IMR-90 (cell line): ENCODE results near the gene ZNF362. TPM values are rescaled to one million over a fixed set of nuclear protein-coding genes. Genes with fewer than 3 reads are reported as not detected.

Experiments
- ATAC-seq: fragments of 200-7000 bp; cut with Tn5 transposase; 2 replicates; pipeline ENCODE4 v1.9.1; 2020; ENCODE audit warnings: low read depth, mild to moderate bottlenecking, moderate library complexity
- BruUV-seq: library from RNA; stranded (reverse); fragments of 400-500 nt; replicated peaks from 2 replicates; lab custom pipeline; 2021; lab: Mats Ljungman, UMichigan
- CTCF ChIA-PET: fragments of 300-600 bp; formaldehyde crosslinking; extraction: SDS; loops from one replicate; lab custom pipeline; 2021; ENCODE audit warnings: antibody characterized with exemption; lab: Yijun Ruan, JAX
- POLR2A ChIA-PET: fragments of 300-600 bp; sonication (Branson Sonifier 250); formaldehyde crosslinking; loops from one replicate; lab custom pipeline; 2022; ENCODE audit warnings: antibody characterized with exemption; ENCODE audit not compliant: unreplicated experiment; lab: Charles Lee
- DNase-seq: peaks from one replicate; pipeline ENCODE4 v3.0.0; 2013
- H2AFZ ChIP-seq: replicated peaks from 2 replicates; pipeline ENCODE3; 2013; ENCODE audit warnings: low read length, mild to moderate bottlenecking; ENCODE audit not compliant: poor library complexity
- H2AK5ac ChIP-seq: 2 replicates; pipeline ENCODE4 v1.6.1; 2013; ENCODE audit warnings: low read depth, low read length, inconsistent platforms
- H2AK9ac ChIP-seq: replicated peaks from 2 replicates; pipeline ENCODE3; 2013; ENCODE audit warnings: mild to moderate bottlenecking, low read depth, low read length, moderate library complexity; ENCODE audit not compliant: poor library complexity
- H2BK120ac ChIP-seq: 2 replicates; pipeline ENCODE4 v1.6.1; 2013; ENCODE audit warnings: low read depth, low read length, inconsistent platforms
- H2BK15ac ChIP-seq: 3 replicates; pipeline ENCODE4 v1.6.1; 2013; ENCODE audit warnings: low read depth, low read length, inconsistent platforms
- H2BK20ac ChIP-seq: 2 replicates; pipeline ENCODE4 v1.6.1; 2013; ENCODE audit warnings: low read depth, mild to moderate bottlenecking, inconsistent platforms, low read length, moderate library complexity
- H2BK5ac ChIP-seq: 2 replicates; pipeline ENCODE4 v1.6.1; 2013; ENCODE audit warnings: mild to moderate bottlenecking, low read depth, low read length, inconsistent platforms; ENCODE audit not compliant: poor library complexity, severe bottlenecking
- H3K14ac ChIP-seq: replicated peaks from 2 replicates; pipeline ENCODE4 v1.6.1; 2013; ENCODE audit warnings: low read depth, low read length, inconsistent platforms
- H3K18ac ChIP-seq: 2 replicates; pipeline ENCODE4 v1.6.1; 2013; ENCODE audit warnings: low read depth, low read length, control low read depth
- H3K23ac ChIP-seq: 2 replicates; pipeline ENCODE4 v1.6.1; 2013; ENCODE audit warnings: low read depth, low read length, inconsistent platforms
- H3K27ac ChIP-seq: 2 replicates; pipeline ENCODE4 v1.5.1; 2013; ENCODE audit warnings: mild to moderate bottlenecking, control low read depth, low read length; ENCODE audit not compliant: insufficient read depth
- H3K27me3 ChIP-seq: 2 replicates; pipeline ENCODE4 v1.6.1; 2013; ENCODE audit warnings: low read length; ENCODE audit not compliant: control insufficient read depth, insufficient read depth
- H3K36me3 ChIP-seq: 2 replicates; pipeline ENCODE4 v1.6.1; 2013; ENCODE audit warnings: low read length, mixed read lengths; ENCODE audit not compliant: control insufficient read depth, insufficient read depth
- H3K4ac ChIP-seq: 2 replicates; pipeline ENCODE4 v1.6.1; 2013; ENCODE audit warnings: low read depth, low read length, inconsistent platforms
- H3K4me1 ChIP-seq: 2 replicates; pipeline ENCODE4 v1.6.1; 2013; ENCODE audit warnings: low read length, mixed read lengths; ENCODE audit not compliant: control insufficient read depth, insufficient read depth
- H3K4me2 ChIP-seq: 2 replicates; pipeline ENCODE4 v1.6.1; 2013; ENCODE audit warnings: low read depth, mild to moderate bottlenecking, control low read depth, low read length, moderate library complexity
- H3K4me3 ChIP-seq: 2 replicates; pipeline ENCODE4 v1.5.1; 2013; ENCODE audit warnings: low read depth, mild to moderate bottlenecking, control low read depth, low read length, moderate library complexity; ENCODE audit not compliant: insufficient read depth
- H3K56ac ChIP-seq: 2 replicates; pipeline ENCODE4 v1.6.1; 2013; ENCODE audit warnings: low read length, inconsistent platforms; ENCODE audit not compliant: insufficient read depth; ENCODE audit errors: extremely low read depth
- H3K79me1 ChIP-seq, 2 experiments: 2 replicates each; pipeline ENCODE4 v1.6.1; 2013; ENCODE audit warnings: low read length in 2 of 2, inconsistent platforms in 1 of 2, low read depth in 1 of 2
- H3K9ac ChIP-seq: 2 replicates; pipeline ENCODE4 v1.6.1; 2013; ENCODE audit warnings: low read depth, low read length, control low read depth
- H3K9me1 ChIP-seq: 2 replicates; pipeline ENCODE4 v1.6.1; 2013; ENCODE audit warnings: low read length, inconsistent platforms; ENCODE audit not compliant: insufficient read depth
- H3K9me3 ChIP-seq: 2 replicates; pipeline ENCODE4 v1.6.1; 2013; ENCODE audit warnings: low read length; ENCODE audit not compliant: control insufficient read depth, insufficient read depth
- H4K20me1 ChIP-seq: 2 replicates; pipeline ENCODE4 v1.6.1; 2013; ENCODE audit warnings: low read length, inconsistent platforms; ENCODE audit not compliant: insufficient read depth
- H4K5ac ChIP-seq: 2 replicates; pipeline ENCODE4 v1.6.1; 2013; ENCODE audit warnings: mild to moderate bottlenecking, low read depth, low read length, control low read depth
- H4K8ac ChIP-seq, 2 experiments: 2 replicates each; pipeline ENCODE4 v1.6.1; 2013; ENCODE audit warnings: low read depth in 2 of 2, low read length in 2 of 2, control low read depth in 1 of 2, inconsistent platforms in 1 of 2
- H4K91ac ChIP-seq: 2 replicates; pipeline ENCODE4 v1.6.1; 2013; ENCODE audit warnings: low read depth, low read length, inconsistent platforms; ENCODE audit not compliant: insufficient read depth
- CEBPB ChIP-seq: IDR thresholded peaks from 2 replicates; pipeline ENCODE4 v1.6.1; 2012; ENCODE audit warnings: low read depth, low read length, improper control_type of control experiment
- CHD1 ChIP-seq: IDR thresholded peaks from 2 replicates; pipeline ENCODE4 v1.6.1; 2012; ENCODE audit warnings: low read depth, low read length, improper control_type of control experiment
- MXI1 ChIP-seq: IDR thresholded peaks from 2 replicates; pipeline ENCODE4 v1.6.1; 2012; ENCODE audit warnings: low read depth, mild to moderate bottlenecking, low read length, moderate library complexity, borderline replicate concordance
- NFE2L2 ChIP-seq: fragments of 150-350 bp; IDR thresholded peaks from 2 replicates; pipeline ENCODE4 v1.6.1; 2016; ENCODE audit warnings: low read depth, mild to moderate bottlenecking, low read length
- POLR2A ChIP-seq: IDR thresholded peaks from 2 replicates; pipeline ENCODE4 v1.6.1; 2012; ENCODE audit warnings: mild to moderate bottlenecking, low read depth, low read length
- SMC3 ChIP-seq: fragments of 150-350 bp; IDR thresholded peaks from 2 replicates; pipeline ENCODE4 v1.6.1; 2016; ENCODE audit warnings: low read depth, mild to moderate bottlenecking, antibody characterized with exemption, low read length, moderate library complexity
- WGBS, 2 experiments: methylation state at CpG; one replicate each; pipeline versions ENCODE4 v1.1.5 to v1.1.7; 2013; ENCODE audit warnings: missing lambda C conversion rate in 2 of 2; ENCODE audit not compliant: insufficient read length in 1 of 2; ENCODE audit errors: extremely low coverage in 2 of 2; 5-methylcytosine and 5-hydroxymethylcytosine counted together
- dilution Hi-C: fragments of 300-500 bp; cut with HindIII; formaldehyde crosslinking; loops from one replicate; pipeline ENCODE4 v1.14.3; 2018; ENCODE audit warnings: low sequenced_read_pairs; ENCODE audit not compliant: unreplicated experiment
- in situ Hi-C: fragments of 300-500 bp; cut with MboI; formaldehyde crosslinking; loops from 3 replicates; pipeline ENCODE4 v1.14.3; 2019; ENCODE audit warnings: low sequenced_read_pairs, inconsistent platforms, mixed read lengths
- intact Hi-C: fragments of 100-400 bp; cut with micrococcal nuclease; formaldehyde crosslinking; loops from 2 replicates; pipeline ENCODE4 v1.10.0; 2022
- polyA plus RNA-seq, 3 experiments: library from polyadenylated mRNA; depleted of rRNA; stranded (reverse); fragments of >200 nt; gene quantifications; 2 replicates each; pipeline ENCODE4 v1.2.3, GENCODE V29; 2012; ENCODE audit warnings: low replicate concordance in 1 of 3
- total RNA-seq: library from RNA; depleted of rRNA; stranded (reverse); fragments of >200 nt; gene quantifications from 2 replicates; pipeline ENCODE4 v1.2.3, GENCODE V29; 2012
- TF ChIP-seq, protein P1 (sequence below): fragments of 150-350 bp; IDR thresholded peaks from 2 replicates; pipeline ENCODE4 v1.6.1; 2016; ENCODE audit warnings: low read depth, mild to moderate bottlenecking, low read length, moderate library complexity, borderline replicate concordance

ZNF362 gene
- total and polyA plus RNA-seq, 2 of the 4 experiments (the other 2 are of a cell fraction): 5.7 to 12.9 TPM

DNA sequence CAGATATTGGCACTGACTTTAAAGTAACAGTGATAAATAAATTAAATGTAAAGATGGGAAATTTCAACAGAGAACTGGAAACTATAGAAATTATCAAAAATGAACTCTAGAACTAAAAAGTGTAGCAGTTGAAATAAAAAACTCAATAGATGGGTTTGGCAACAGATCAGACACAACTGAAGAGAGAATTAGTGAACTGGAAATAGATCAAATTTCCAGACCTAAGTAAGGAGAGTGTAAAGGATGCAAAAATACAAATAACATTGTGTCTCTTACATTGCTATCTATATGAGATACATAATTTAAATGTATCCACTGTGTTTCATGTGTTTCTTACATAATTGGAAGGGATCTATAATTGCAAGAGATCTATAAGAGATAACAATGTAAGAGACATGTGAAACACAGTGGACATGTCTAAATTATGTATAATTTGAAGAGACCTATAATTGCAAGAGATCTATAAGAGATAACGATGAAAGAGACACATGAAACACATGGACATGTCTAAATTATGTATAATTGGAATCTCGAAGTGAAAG, 32.1 kb upstream of the ZNF362 start:
- no peak overlapping the region for H3K9ac ChIP-seq
- H2BK120ac ChIP-seq: no peak overlapping the region
- H3K4me1 ChIP-seq: peaks cover 13% of the 10 kb centered on the region
- 0 out of 2 replicates have a peak, but pooled peaks cover 7% of the 10 kb centered on the region for H3K9me1 ChIP-seq
- no peaks in the 10 kb centered on the region for H3K9me3 ChIP-seq
- no CpG with 5 or more reads among the region's 2 CpGs for WGBS, 2 experiments
- no peak overlapping the region for H3K56ac ChIP-seq
- DNase-seq (no peak), ATAC-seq (no peak)
- H3K18ac ChIP-seq: no peak overlapping the region
- no peak overlapping the region for H2BK5ac ChIP-seq
- in situ Hi-C loops: loop anchor here (25.0 kb wide), 1 partner anchor 388 kb away; no protein-coding TSS in a partner anchor
- H2BK20ac ChIP-seq: no peak overlapping the region
- H4K20me1 ChIP-seq: no peaks in the 10 kb centered on the region
- TF ChIP-seq SMC3 (no peak), CHD1 (no peak), CEBPB (no peak), MXI1 (no peak), POLR2A (no peak), NFE2L2 (no peak)
- TF ChIP-seq, protein P1, sequence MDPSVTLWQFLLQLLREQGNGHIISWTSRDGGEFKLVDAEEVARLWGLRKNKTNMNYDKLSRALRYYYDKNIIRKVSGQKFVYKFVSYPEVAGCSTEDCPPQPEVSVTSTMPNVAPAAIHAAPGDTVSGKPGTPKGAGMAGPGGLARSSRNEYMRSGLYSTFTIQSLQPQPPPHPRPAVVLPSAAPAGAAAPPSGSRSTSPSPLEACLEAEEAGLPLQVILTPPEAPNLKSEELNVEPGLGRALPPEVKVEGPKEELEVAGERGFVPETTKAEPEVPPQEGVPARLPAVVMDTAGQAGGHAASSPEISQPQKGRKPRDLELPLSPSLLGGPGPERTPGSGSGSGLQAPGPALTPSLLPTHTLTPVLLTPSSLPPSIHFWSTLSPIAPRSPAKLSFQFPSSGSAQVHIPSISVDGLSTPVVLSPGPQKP: no peak
- H3K4me2 ChIP-seq: no peak overlapping the region
- dilution Hi-C loops: no loop called here
- no peak overlapping the region for H2AK9ac ChIP-seq
- intact Hi-C loops: no loop called here
- H3K14ac ChIP-seq: no peak overlapping the region
- H3K27ac ChIP-seq: no peak overlapping the region
- no peak overlapping the region for H4K91ac ChIP-seq
- H2BK15ac ChIP-seq: no peak overlapping the region
- BruUV-seq: no TSS peak
- POLR2A ChIA-PET: no interaction called here
- no peak overlapping the region for H3K4me3 ChIP-seq
- H3K4ac ChIP-seq: no peak overlapping the region
- no peaks in the 10 kb centered on the region; the same call in 1 of the 2 replicates for H3K27me3 ChIP-seq
- CTCF ChIA-PET: no interaction called here
- H3K36me3 ChIP-seq: no peaks in the 10 kb centered on the region
- H4K8ac ChIP-seq: no peak overlapping the region
- H4K5ac ChIP-seq: no peak overlapping the region
- no peak overlapping the region for H2AK5ac ChIP-seq
- H3K23ac ChIP-seq: no peak overlapping the region
- H2AFZ ChIP-seq: no peak overlapping the region
- no peaks in the 10 kb centered on the region for H3K79me1 ChIP-seq
